ENCODE data around the gene BEAN1.

Gene BEAN1

GRCh38 chr16:66524601-66525164 lies 97.6 kb downstream of the BEAN1 start:
- DNase-seq = no peak

DNA sequence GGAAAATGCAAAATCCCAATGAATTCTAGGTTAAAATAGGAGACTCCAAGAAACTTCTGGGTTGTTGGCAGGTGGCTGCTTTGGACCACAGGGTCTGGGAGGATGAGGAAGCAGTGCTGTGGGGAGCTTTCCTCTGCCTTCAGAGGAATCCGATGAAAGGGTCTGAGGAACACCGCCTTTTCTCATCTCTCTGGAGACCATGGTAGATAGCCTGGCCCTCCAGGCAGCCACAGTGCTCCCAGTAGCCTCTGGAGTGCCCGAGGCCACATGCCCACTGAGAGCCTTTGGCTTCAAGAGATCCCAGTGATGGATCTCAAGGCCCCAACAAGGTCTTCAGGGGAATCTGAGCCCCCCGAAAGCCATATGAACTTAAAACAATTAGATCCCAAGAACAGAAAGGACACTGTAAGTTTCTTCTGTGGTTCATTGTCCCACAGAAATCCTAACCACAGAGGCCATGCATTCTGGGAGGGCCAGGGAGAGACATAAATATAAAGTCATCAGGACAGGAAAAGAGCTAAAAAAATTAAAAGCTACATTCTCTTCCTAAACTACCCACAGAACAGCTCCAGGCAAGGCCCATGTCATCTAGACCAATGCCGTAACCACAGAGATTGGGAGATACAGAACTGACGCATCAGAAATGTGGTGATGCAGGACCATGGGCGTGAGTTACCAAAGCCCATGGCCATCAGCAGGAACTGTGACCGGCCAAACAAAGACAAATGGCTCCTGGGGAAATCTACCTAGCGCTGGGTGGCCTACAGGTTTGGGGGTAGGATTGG lies 98.5 kb downstream of the BEAN1 start:
- DNase-seq = no peak

DNA sequence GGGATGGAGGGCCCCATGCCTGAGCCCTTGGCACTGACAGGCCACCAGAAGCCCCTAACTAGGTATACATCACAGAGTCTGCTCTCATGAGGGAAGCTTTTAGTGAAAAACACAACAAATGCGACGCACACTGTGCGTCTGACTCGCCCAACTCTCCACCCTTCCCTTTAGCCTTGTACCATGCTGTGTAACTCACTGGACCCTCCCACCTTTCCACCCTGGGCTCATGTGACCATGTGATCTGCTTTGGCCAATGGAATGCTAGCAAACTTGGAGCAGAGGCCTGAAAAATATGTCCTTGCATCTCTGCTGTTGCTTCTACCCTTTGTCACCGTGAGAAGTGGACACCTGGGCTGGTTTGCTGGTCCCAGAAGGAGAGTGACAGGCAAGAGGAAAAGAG lies 101.2 kb downstream of the BEAN1 start:
- no peak for DNase-seq

- no peak for DNase-seq
These were observed 102.4 kb downstream of the BEAN1 start for GRCh38 chr16:66529475-66529874.

Measured in NCI-H526 treated with DMSO at 0.1 percent for 48 hours (cell line).